Esophagus muscularis mucosa (tissue), 4 donors: ENCODE measurements around the gene NSUN4. TPM values are rescaled to one million over a fixed set of nuclear protein-coding genes. Genes with fewer than 3 reads are reported as not detected.

Experiments used
- DNase-seq: peaks from one replicate; pipeline ENCODE4 v3.0.0-alpha.2; 2017; ENCODE audit errors: extremely low spot score
- H3K27ac ChIP-seq, 4 donors: fragments of 200-600 bp; sonication (generic); replicated peaks in 1 of 4; 1 replicate in 3 of 4; 2 replicates in 1 of 4; pipeline ENCODE4 v1.5.1; 2016 to 2019; ENCODE audit warnings: mild to moderate bottlenecking in 1 of 4
- H3K27me3 ChIP-seq, 4 donors: fragments of 200-600 bp; sonication (generic); one replicate each; pipeline versions ENCODE4 v1.5.1 to v1.6.0; 2016 to 2019
- H3K36me3 ChIP-seq, 4 donors: fragments of 200-600 bp; sonication (generic); one replicate each; pipeline ENCODE4 v1.5.1; 2016 to 2019
- H3K4me1 ChIP-seq, 4 donors: fragments of 200-600 bp; sonication (generic); one replicate each; pipeline ENCODE4 v1.5.1; 2016 to 2019
- H3K4me3 ChIP-seq, 4 donors: fragments of 200-600 bp; sonication (generic); 1 replicate in 2 of 4; 2 replicates in 2 of 4; pipeline ENCODE4 v1.5.1; 2016 to 2019; ENCODE audit warnings: mild to moderate bottlenecking in 4 of 4, moderate library complexity in 1 of 4
- H3K9me3 ChIP-seq, 4 donors: fragments of 200-600 bp; sonication (generic); 1 replicate in 3 of 4; 2 replicates in 1 of 4; pipeline ENCODE4 v1.5.1; 2016 to 2019
- CTCF ChIP-seq, 3 experiments: fragments of 200-600 bp in 2 of 3; fragments of 450-650 bp in 1 of 3; sonication (generic) in 2 of 3; IDR thresholded peaks; one replicate each; pipeline ENCODE4 v1.5.1; 2017 to 2019; ENCODE audit warnings: antibody characterized with exemption in 3 of 3, mild to moderate bottlenecking in 2 of 3, moderate library complexity in 1 of 3
- EP300 ChIP-seq: sonication (generic); formaldehyde crosslinking; IDR thresholded peaks from one replicate; pipeline ENCODE4 v1.6.1; 2017; ENCODE audit warnings: antibody characterized with exemption
- POLR2A ChIP-seq: fragments of 450-650 bp; IDR thresholded peaks from one replicate; pipeline ENCODE4 v1.6.1; 2017; ENCODE audit warnings: antibody characterized with exemption, moderate library complexity, mild to moderate bottlenecking, low read depth
- POLR2AphosphoS5 ChIP-seq, 2 donors: sonication (generic); formaldehyde crosslinking; IDR thresholded peaks; one replicate each; pipeline ENCODE4 v1.6.1; 2017; ENCODE audit warnings: antibody characterized with exemption in 2 of 2
- WGBS: methylation state at CpG from one replicate; pipeline ENCODE4 v1.1.5; 2018; 5-methylcytosine and 5-hydroxymethylcytosine counted together
- intact Hi-C: fragments of 100-400 bp; cut with DNase I; formaldehyde crosslinking; loops from one replicate; pipeline ENCODE4 v1.15.1; 2023
- total RNA-seq, 4 donors: library from RNA; depleted of rRNA; stranded (reverse); fragments of >200 nt; gene quantifications; one replicate each; pipeline versions ENCODE4 v1.1.0 to v1.2.1, GENCODE V29; 2016

NSUN4 gene
- total RNA-seq = 10 to 100 TPM; 14.5 to 20.7 (median 16.2) TPM

- peaks cover 10 to 24% (median 20%) of the 10 kb centered on the region in 4 donors for H3K4me1 ChIP-seq
- WGBS = under 1% methylated on average over 47 of the region's 53 CpGs
- peak within 1 kb of the TSS; percentile 66 to 77 (median 74) for H3K4me3 ChIP-seq
- TF ChIP-seq CTCF (IDR thresholded peaks at IDR 0.05) (peak; percentile 57 to 77 (median 63)), POLR2A (peak; percentile 36), POLR2AphosphoS5 (IDR thresholded peaks at IDR 0.05) (peak; percentile 90 to 95), EP300 (peak; percentile 98)
- intact Hi-C loops = loop anchor here (2.0 kb wide), 1 partner anchor 38 kb away; the partner anchor contains the start of genes LRRC41 and UQCRH
- peaks cover 0 to 32% (median 23%) of the 10 kb centered on the region in 4 donors for H3K36me3 ChIP-seq
- H3K27me3 ChIP-seq = peaks cover 0 to 7% (median 0%) of the 10 kb centered on the region in 4 donors
- peak within 1 kb of the TSS; percentile 97 to 98 (median 98) for H3K27ac ChIP-seq
- no peaks in the 10 kb centered on the region for H3K9me3 ChIP-seq
- peak; percentile 98 for DNase-seq
These were observed at the start of gene NSUN4 for GRCh38 chr1:46340404-46341221. TSS of gene NSUN4 (plus strand) at chr1:46340807. CDS start at chr1:46340827, 20 bp downstream.

GRCh38 chr1:46295306-46295705 lies 45.3 kb upstream of the NSUN4 start:
- H3K9me3 ChIP-seq = no peaks in the 10 kb centered on the region
- 95% methylated on average over 2 of the region's 2 CpGs for WGBS
- no peak for DNase-seq
- H3K27ac ChIP-seq = no peak overlapping the region
- H3K4me3 ChIP-seq = no peak overlapping the region
- intact Hi-C loops = no loop called here
- peaks cover 18 to 29% (median 21%) of the 10 kb centered on the region in 4 donors for H3K4me1 ChIP-seq
- no peaks in the 10 kb centered on the region for H3K27me3 ChIP-seq
- TF ChIP-seq POLR2A = no peak
- TF ChIP-seq POLR2AphosphoS5 (IDR thresholded peaks at IDR 0.05) = no peak
- TF ChIP-seq EP300 = no peak
- no peak for TF ChIP-seq CTCF (IDR thresholded peaks at IDR 0.05)
- H3K36me3 ChIP-seq = peaks cover 38 to 70% (median 63%) of the 10 kb centered on the region in 4 donors

- DNase-seq = no peak
- TF ChIP-seq POLR2A = no peak
- Histone ChIP-seq H3K27me3 (no peaks in the 10 kb centered on the region), H3K4me3 (no peak overlapping the region), H3K4me1 (peaks cover 33 to 44% (median 38%) of the 10 kb centered on the region in 4 donors), H3K9me3 (no peaks in the 10 kb centered on the region), H3K27ac (peak overlapping the region; percentile 2 to 98 (median 44)), H3K36me3 (peaks cover 38 to 48% (median 46%) of the 10 kb centered on the region in 4 donors)
- intact Hi-C loops = no loop called here
These were observed 42.2 kb upstream of the NSUN4 start for GRCh38 chr1:46298387-46298786.

- WGBS = 16% methylated on average over 6 of the region's 6 CpGs
- intact Hi-C loops = no loop called here
- no peaks in the 10 kb centered on the region for H3K9me3 ChIP-seq
- H3K36me3 ChIP-seq = peaks cover 20 to 23% (median 21%) of the 10 kb centered on the region in 4 donors
- H3K4me1 ChIP-seq = peaks cover 49 to 63% (median 56%) of the 10 kb centered on the region in 4 donors
- H3K27me3 ChIP-seq = no peaks in the 10 kb centered on the region
- TF ChIP-seq EP300 = no peak
- TF ChIP-seq CTCF (IDR thresholded peaks at IDR 0.05) = no peak
- no peak for TF ChIP-seq POLR2AphosphoS5 (IDR thresholded peaks at IDR 0.05)
- no peak for TF ChIP-seq POLR2A
- H3K27ac ChIP-seq = peak overlapping the region; percentile 97 to 100 (median 98)
- peak overlapping the region; percentile 75 to 99 (median 83) for H3K4me3 ChIP-seq
- DNase-seq = no peak
These were observed 39.8 kb upstream of the NSUN4 start for GRCh38 chr1:46300673-46301405.

GRCh38 chr1:46301406-46301807 lies 39.2 kb upstream of the NSUN4 start:
- Histone ChIP-seq H3K27ac (peak overlapping the region; percentile 97 to 100 (median 98)), H3K4me1 (peaks cover 54 to 68% (median 61%) of the 10 kb centered on the region in 4 donors), H3K36me3 (peaks cover 14 to 19% (median 16%) of the 10 kb centered on the region in 4 donors), H3K9me3 (no peaks in the 10 kb centered on the region), H3K4me3 (peak overlapping the region; percentile 75 to 99 (median 83)), H3K27me3 (no peaks in the 10 kb centered on the region)
- no peak for TF ChIP-seq POLR2A
- no peak for TF ChIP-seq EP300
- no peak for TF ChIP-seq CTCF (IDR thresholded peaks at IDR 0.05)
- no peak for TF ChIP-seq POLR2AphosphoS5 (IDR thresholded peaks at IDR 0.05)
- 4% methylated on average over 12 of the region's 17 CpGs for WGBS
- no peak for DNase-seq
- intact Hi-C loops = no loop called here
